ENCODE measurements around the gene BRWD1.

BRWD1 gene

DNA sequence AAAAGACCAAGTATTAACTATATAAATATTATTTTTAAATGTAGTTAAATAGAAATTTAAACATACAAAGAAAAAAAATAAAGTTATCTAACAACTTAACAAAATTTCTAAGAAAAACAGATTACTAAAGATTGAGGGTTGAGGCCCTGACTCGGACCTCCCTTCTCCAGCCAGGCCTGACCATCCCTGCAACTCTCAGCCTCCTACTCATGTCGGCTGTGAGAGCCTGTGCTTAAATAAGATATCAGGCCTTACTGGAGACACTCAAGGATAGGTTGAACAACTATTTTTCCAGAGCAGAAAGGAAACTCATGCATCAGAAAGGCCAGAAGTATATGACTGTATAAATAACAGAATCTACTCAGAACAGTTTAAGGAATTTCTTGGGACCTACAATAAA is 97.1 kb downstream of the BRWD1 start:
- Histone ChIP-seq H3K9ac (ENCODE audit: insufficient read length, low read depth) (no peak overlapping the region), H3K36me3 (ENCODE audit: insufficient read depth, insufficient read length, low read length) (peaks cover 73% of the 10 kb centered on the region), H3K27me3 (ENCODE audit: insufficient read depth, insufficient read length) (no peaks in the 10 kb centered on the region), H3K9me3 (ENCODE audit: insufficient read depth, low read length) (no peaks in the 10 kb centered on the region), H3K4me3 (ENCODE audit: insufficient read length, low read depth) (no peak overlapping the region), H3K4me1 (ENCODE audit: insufficient read depth, insufficient read length) (no peaks in the 10 kb centered on the region)
- no peak for DNase-seq (ENCODE audit: low read depth, low spot score)
- no peak for TF ChIP-seq YY1 (IDR thresholded peaks at IDR 0.05; ENCODE audit: insufficient read depth, insufficient read length)

DNA sequence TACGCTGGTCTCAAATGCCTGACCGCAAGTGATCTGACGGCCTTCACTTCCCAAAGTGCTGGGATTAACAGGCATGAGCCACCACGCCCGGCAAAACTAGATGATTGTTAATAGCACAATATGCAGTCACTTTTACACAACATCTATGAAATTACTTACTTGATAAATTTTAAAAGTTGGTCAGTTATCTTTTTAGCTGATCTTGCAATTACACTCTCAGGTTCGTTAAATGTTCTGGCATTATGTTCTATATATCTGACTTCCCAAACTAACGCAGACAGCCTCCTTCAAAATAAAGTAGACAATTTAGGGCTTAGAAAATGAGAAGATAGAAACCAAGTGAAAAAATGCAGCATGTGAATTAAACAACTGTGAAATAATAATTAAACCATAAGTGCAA is 98.4 kb downstream of the BRWD1 start:
- Histone ChIP-seq H3K36me3 (ENCODE audit: insufficient read depth, insufficient read length, low read length) (peaks cover 76% of the 10 kb centered on the region), H3K9me3 (ENCODE audit: insufficient read depth, low read length) (no peaks in the 10 kb centered on the region), H3K4me3 (ENCODE audit: insufficient read length, low read depth) (no peak overlapping the region), H3K9ac (ENCODE audit: insufficient read length, low read depth) (no peak overlapping the region), H3K27me3 (ENCODE audit: insufficient read depth, insufficient read length) (no peaks in the 10 kb centered on the region), H3K4me1 (ENCODE audit: insufficient read depth, insufficient read length) (no peaks in the 10 kb centered on the region)
- no peak for DNase-seq (ENCODE audit: low read depth, low spot score)
- TF ChIP-seq ZNF274 (IDR thresholded peaks at IDR 0.05; ENCODE audit: low read depth, low read length) (no peak), YY1 (IDR thresholded peaks at IDR 0.05; ENCODE audit: insufficient read depth, insufficient read length) (no peak), SUZ12 (IDR thresholded peaks at IDR 0.05; ENCODE audit: extremely low read depth, insufficient read depth, insufficient read length) (no peak)

DNA sequence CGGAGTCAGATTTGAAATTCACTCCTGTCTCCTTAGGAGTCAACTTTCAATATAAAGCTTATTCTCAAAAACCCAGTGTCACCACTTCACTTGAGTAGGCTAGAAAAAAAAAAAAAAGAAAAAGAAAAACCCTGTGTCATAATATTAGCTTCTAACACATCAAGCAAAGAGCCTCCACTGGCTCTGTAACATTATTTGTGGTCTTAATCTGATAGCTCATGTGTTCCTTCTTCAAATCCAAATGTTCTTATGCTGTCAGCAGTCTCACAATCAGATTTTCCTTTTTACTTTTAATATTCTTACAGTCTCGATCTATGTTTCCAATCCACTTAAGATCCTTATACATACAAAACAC is 104.1 kb downstream of the BRWD1 start:
- Histone ChIP-seq H3K36me3 (ENCODE audit: insufficient read depth, insufficient read length, low read length) (peaks cover 90% of the 10 kb centered on the region), H3K27me3 (ENCODE audit: insufficient read depth, insufficient read length) (no peaks in the 10 kb centered on the region), H3K4me3 (ENCODE audit: insufficient read length, low read depth) (no peak overlapping the region), H3K9ac (ENCODE audit: insufficient read length, low read depth) (no peak overlapping the region), H3K4me1 (ENCODE audit: insufficient read depth, insufficient read length) (no peaks in the 10 kb centered on the region), H3K9me3 (ENCODE audit: insufficient read depth, low read length) (no peaks in the 10 kb centered on the region)
- TF ChIP-seq SUZ12 (IDR thresholded peaks at IDR 0.05; ENCODE audit: extremely low read depth, insufficient read depth, insufficient read length) (no peak), ZNF274 (IDR thresholded peaks at IDR 0.05; ENCODE audit: low read depth, low read length) (no peak), YY1 (IDR thresholded peaks at IDR 0.05; ENCODE audit: insufficient read depth, insufficient read length) (no peak)
- no peak for DNase-seq (ENCODE audit: low read depth, low spot score)

DNA sequence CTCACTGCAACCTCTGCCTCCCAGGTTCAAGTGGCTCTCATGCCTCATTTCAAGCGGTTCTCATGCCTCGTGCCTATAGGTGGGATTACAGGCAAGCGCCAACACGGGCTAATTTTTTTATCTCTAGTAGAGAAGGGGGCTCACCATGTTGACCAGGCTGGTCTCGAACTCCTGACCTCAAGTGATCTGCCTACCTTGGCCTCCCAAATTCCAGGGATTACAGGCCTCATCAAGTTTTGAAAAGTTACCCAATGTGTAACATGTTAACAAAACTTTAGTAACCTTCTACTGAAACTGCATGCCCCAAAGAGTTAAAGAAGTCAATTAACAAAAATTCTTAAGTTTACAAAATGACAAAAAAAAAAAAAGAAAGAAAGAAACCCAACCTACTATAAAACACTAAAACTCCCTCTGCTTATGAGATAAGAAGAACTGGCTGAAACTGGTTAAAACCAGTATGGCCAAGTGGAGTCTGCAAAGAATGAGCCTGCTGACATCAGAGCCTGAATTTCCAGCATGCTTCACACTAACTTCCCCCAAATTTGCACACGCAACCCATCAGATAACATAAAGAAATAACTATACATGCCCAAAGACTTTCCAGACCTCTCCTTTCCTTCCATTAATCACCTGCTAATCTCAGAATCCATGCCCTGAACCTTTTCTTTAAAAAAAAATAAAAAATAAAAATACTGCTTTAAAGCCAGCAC is 104.7 kb downstream of the BRWD1 start:
- TF ChIP-seq YY1 (IDR thresholded peaks at IDR 0.05; ENCODE audit: insufficient read depth, insufficient read length) (no peak), SUZ12 (IDR thresholded peaks at IDR 0.05; ENCODE audit: extremely low read depth, insufficient read depth, insufficient read length) (no peak), ZNF274 (IDR thresholded peaks at IDR 0.05; ENCODE audit: low read depth, low read length) (no peak)
- H3K36me3 ChIP-seq (ENCODE audit: insufficient read depth, insufficient read length, low read length), result peaks cover 87% of the 10 kb centered on the region
- H3K4me3 ChIP-seq (ENCODE audit: insufficient read length, low read depth), result no peak overlapping the region
- no peaks in the 10 kb centered on the region for H3K27me3 ChIP-seq (ENCODE audit: insufficient read depth, insufficient read length)
- DNase-seq (ENCODE audit: low read depth, low spot score), result no peak
- no peaks in the 10 kb centered on the region for H3K4me1 ChIP-seq (ENCODE audit: insufficient read depth, insufficient read length)
- H3K9me3 ChIP-seq (ENCODE audit: insufficient read depth, low read length), result no peaks in the 10 kb centered on the region
- H3K9ac ChIP-seq (ENCODE audit: insufficient read length, low read depth), result no peak overlapping the region

DNA sequence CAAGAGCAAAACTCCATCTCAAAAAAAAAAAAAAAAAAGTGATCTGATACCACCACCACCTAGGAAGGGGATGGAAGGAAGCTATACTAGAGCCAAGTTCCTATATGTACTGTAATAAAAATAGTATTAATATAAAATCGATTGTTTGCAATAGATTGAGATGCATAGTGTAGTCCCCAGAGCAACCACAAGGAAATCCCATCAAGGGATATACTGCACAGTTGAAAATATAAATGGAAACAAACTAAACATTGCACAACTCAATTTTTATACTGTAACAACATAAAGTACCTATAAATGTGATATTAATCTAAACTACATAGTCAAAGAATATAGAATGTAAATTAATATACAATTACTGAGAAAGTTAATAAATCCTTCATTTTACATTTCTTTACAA is 109.3 kb downstream of the BRWD1 start:
- H3K4me1 ChIP-seq (ENCODE audit: insufficient read depth, insufficient read length), result no peaks in the 10 kb centered on the region
- H3K27me3 ChIP-seq (ENCODE audit: insufficient read depth, insufficient read length), result no peaks in the 10 kb centered on the region
- peaks cover 78% of the 10 kb centered on the region for H3K36me3 ChIP-seq (ENCODE audit: insufficient read depth, insufficient read length, low read length)
- TF ChIP-seq YY1 (IDR thresholded peaks at IDR 0.05; ENCODE audit: insufficient read depth, insufficient read length) (no peak), ZNF274 (IDR thresholded peaks at IDR 0.05; ENCODE audit: low read depth, low read length) (no peak), SUZ12 (IDR thresholded peaks at IDR 0.05; ENCODE audit: extremely low read depth, insufficient read depth, insufficient read length) (no peak)
- H3K9me3 ChIP-seq (ENCODE audit: insufficient read depth, low read length), result no peaks in the 10 kb centered on the region
- no peak overlapping the region for H3K4me3 ChIP-seq (ENCODE audit: insufficient read length, low read depth)
- DNase-seq (ENCODE audit: low read depth, low spot score), result no peak
- no peak overlapping the region for H3K9ac ChIP-seq (ENCODE audit: insufficient read length, low read depth)

DNA sequence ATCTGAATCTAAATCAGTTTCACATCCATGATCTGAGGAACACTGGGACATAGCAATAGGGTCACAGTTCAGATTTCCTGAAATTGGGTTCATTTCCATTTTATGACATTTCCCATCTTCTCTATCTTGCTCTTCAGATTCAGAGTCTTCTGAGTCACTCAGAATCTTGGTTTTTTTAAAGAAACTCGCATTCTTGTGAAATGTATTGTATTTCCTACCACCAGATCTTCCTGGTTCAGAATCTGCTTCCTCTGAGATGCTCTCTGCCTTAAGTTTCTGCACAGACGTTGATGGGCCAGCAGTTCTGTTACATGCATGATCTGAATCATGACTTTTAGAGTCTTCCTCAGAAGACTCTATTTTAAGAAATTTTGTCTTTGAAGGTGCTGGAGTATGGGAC is 114.6 kb downstream of the BRWD1 start:
- H3K4me1 ChIP-seq (ENCODE audit: insufficient read depth, insufficient read length), result no peaks in the 10 kb centered on the region
- H3K36me3 ChIP-seq (ENCODE audit: insufficient read depth, insufficient read length, low read length), result peaks cover 79% of the 10 kb centered on the region
- no peak overlapping the region for H3K9ac ChIP-seq (ENCODE audit: insufficient read length, low read depth)
- no peaks in the 10 kb centered on the region for H3K9me3 ChIP-seq (ENCODE audit: insufficient read depth, low read length)
- TF ChIP-seq SUZ12 (IDR thresholded peaks at IDR 0.05; ENCODE audit: extremely low read depth, insufficient read depth, insufficient read length) (no peak), ZNF274 (IDR thresholded peaks at IDR 0.05; ENCODE audit: low read depth, low read length) (no peak), YY1 (IDR thresholded peaks at IDR 0.05; ENCODE audit: insufficient read depth, insufficient read length) (no peak)
- no peak overlapping the region for H3K4me3 ChIP-seq (ENCODE audit: insufficient read length, low read depth)
- DNase-seq (ENCODE audit: low read depth, low spot score), result no peak
- H3K27me3 ChIP-seq (ENCODE audit: insufficient read depth, insufficient read length), result no peaks in the 10 kb centered on the region

DNA sequence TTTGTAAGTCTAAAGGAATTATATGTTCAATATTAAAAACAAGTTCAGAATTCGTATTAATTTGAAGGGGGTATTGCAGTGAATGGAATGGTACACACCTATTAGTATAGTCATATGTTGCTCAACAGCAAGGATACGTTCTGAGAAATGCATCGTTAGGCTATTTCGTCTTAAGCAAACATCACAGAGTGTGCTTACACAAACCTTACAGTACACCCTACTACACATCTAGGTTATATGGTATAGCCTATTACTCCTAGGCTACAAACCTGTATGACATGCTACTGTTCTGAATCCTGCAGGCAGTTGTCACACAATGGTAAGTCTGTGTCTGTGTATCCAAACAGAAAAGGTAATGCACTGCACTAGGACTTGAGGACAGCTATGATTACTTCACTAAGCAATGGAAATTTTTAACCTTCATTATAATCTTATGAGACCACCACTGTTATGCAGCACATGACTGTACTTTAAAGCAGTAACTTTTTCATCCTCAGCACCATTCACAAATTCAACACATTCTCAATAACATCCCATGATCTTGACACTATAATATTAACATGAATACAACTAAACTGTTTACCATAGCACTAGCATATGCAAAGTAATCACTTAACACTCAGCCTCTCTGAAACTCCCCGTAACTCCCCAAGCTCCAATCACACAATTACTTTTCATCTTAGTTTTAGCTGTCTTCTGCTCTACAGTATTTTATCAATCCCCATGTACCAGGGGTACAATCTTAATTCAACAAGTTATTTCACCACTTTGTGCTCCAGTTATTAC is 115.8 kb downstream of the BRWD1 start:
- no peaks in the 10 kb centered on the region for H3K9me3 ChIP-seq (ENCODE audit: insufficient read depth, low read length)
- TF ChIP-seq YY1 (IDR thresholded peaks at IDR 0.05; ENCODE audit: insufficient read depth, insufficient read length) (no peak), SUZ12 (IDR thresholded peaks at IDR 0.05; ENCODE audit: extremely low read depth, insufficient read depth, insufficient read length) (no peak), ZNF274 (IDR thresholded peaks at IDR 0.05; ENCODE audit: low read depth, low read length) (no peak)
- peaks cover 78% of the 10 kb centered on the region for H3K36me3 ChIP-seq (ENCODE audit: insufficient read depth, insufficient read length, low read length)

More for the DNA sequence above, 115.8 kb downstream of the BRWD1 start:
- Histone ChIP-seq H3K4me3 (ENCODE audit: insufficient read length, low read depth) (no peak overlapping the region), H3K4me1 (ENCODE audit: insufficient read depth, insufficient read length) (no peaks in the 10 kb centered on the region), H3K27me3 (ENCODE audit: insufficient read depth, insufficient read length) (no peaks in the 10 kb centered on the region), H3K9ac (ENCODE audit: insufficient read length, low read depth) (no peak overlapping the region)
- DNase-seq (ENCODE audit: low read depth, low spot score), result no peak

All from NT2/D1 (cell line).